GM15510 (cell line): ENCODE data around the gene CYP39A1.

Experiments
- POLR2A ChIP-seq: IDR thresholded peaks from 3 replicates; pipeline ENCODE4 v1.6.1; 2011; ENCODE audit warnings: borderline replicate concordance; ENCODE audit not compliant: insufficient read length; ENCODE audit errors: extremely low read depth

CYP39A1 gene

DNA sequence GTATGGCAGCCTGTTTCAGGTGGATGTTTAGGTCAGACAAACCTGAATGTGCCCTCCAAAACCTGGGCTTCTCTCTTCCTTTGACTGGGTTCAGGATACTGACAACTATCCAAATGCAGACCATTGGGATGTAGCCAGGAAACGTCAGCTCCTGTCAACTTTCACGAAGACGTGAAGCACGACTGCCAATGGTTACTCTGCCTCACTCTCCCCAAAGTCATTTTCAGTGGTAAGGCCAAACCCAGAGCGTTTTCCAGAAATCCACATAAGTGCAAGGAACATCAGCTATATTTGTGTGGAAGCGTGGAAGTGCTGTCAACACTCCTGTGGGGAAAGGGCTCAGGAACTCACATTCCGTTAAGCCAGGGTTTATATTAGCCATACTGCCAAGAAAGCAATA, 141.3 kb downstream of the CYP39A1 start:
- TF ChIP-seq POLR2A: no peak

DNA sequence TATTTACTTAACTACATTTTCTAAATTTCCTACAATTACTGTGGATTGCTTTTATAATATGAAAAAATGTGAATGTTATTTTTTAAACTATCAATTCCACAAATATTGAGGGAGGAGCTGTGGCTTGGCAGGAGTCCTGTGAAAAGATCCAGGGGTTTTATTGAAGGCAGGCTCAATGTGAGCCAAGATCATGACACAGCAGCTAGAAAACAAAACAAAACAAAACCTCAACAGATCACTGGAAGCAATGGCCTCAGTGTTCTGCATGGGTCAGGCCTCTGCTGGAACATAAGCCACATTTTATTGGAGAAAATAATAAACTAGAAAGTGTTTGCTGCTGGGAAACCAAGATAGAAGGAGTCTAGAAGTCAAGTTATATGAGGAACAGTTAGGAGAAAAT, 142.0 kb downstream of the CYP39A1 start:
- TF ChIP-seq POLR2A: no peak

DNA sequence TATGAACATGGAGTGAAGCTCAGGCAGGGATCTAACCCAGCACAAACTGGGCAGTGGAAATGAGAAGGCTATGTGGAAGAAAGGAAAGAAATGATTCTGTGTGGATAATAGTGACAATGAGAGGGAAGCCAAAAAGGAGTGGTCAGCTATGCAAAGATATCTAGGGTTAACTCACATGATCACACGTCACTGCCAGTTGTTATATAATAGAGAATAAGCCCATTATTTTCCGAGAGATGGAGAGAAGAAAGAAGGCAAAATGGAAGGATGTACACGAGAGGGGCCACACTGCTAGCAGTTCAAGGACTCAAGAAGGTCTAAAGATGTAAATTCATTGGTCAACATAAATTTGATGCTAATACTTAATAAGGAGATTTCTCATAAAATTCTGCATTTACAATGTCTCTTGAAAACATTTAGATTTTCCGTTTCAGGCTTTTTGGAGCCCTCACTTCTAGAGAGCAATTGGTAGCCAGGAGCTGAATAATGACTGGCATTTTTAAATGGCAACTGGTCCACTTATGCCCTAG, 142.6 kb downstream of the CYP39A1 start:
- TF ChIP-seq POLR2A: no peak

GRCh38 chr6:46509063-46509462, 143.6 kb downstream of the CYP39A1 start:
- TF ChIP-seq POLR2A: no peak

- TF ChIP-seq POLR2A: no peak
Observed at GRCh38 chr6:46507426-46507825, 145.2 kb downstream of the CYP39A1 start.

GRCh38 chr6:46505693-46506512, 146.7 kb downstream of the CYP39A1 start:
- TF ChIP-seq POLR2A: no peak

DNA sequence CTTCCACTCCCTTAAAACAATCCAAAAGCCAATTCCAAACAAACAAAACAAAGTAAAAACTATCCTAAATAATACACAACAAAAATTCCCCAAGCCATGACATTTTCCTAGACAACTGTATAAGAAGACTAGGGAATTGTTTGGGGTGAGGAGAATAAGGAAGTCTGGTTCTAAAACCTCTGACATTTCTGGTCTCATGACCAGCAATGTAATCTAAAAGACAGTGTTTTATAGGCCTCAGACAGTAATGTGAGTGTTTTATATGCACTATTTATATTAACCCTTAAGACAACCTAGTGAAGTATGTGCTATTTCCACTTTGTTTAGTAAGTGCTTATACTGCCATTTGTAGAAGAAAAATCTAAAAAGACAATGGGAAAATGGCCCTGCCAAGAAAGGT, 148.4 kb downstream of the CYP39A1 start:
- TF ChIP-seq POLR2A: no peak

DNA sequence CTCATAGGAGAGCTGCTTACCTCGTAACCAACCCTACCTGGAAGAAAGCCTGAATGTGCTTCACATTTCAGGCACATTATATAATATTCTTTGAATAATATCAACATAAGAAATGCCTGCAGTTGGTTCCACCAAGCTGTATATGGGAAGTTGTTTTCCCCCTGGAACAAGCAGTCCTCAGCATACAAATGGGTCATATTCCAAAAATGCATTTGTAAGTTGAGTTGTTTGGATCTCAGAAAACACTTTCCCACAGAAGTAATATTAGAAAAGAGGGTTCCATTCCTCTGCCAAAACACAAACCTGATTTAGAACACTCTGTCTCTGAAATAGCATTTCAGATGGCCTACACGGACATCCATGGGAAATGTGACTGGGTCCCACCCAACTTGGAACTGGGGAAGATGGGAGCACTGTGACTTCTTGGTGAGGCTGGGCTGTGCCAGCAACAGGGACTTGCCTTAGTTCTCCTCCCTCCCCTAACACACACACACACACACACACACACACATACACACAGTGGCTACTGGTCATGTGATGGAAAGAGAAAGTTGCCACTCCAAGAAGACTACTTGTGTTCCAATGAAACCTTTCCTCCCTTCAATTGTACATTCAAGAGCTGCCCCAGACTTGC, 150.0 kb downstream of the CYP39A1 start:
- no peak for TF ChIP-seq POLR2A

DNA sequence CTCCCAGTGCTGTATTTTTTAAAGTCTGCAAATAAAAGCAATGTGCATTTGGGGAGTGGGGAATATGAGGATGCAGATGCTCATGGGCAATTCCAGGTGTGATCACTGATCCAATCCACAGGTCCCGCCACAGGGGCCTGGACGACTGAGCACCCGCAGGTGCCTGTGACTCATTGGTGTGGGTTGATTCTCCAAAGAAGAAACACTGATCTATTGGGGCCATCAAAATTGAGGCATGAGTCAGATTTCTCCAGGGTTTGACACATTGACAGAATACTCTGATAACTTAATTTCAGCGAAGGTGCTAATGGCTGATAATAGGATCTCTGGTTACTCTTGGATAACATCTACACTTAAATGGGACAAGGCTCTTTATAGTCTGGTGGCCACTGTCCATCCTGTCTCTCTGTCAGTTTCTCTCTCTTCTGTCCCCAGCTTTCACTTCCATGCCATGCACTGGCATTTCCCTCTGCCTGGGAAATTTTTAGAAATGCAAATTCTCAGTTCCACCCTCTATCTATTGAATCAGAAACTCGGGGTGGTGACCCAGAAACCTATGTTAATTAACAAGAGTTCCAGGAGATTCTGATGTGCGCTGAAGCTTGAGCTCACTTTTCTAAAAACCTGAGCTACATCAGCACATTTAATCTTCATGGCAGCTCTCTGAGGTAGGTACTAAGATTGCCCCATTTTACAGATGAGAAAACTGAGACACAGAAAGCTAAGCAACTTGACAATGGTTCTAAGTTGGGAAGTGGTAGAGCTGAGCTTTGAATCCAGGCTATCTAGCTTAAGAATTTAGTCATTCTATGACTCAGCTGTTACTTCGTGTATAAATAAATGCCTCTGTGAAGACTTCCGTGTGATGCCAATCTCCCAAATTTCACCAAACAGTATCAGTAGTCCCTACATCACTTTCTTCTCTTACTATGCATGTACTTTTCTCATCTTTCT, 151.2 kb downstream of the CYP39A1 start:
- no peak for TF ChIP-seq POLR2A

GRCh38 chr6:46500382-46500781, 152.2 kb downstream of the CYP39A1 start:
- no peak for TF ChIP-seq POLR2A
